Muscle of arm (tissue), 12 donors: Measurements from ENCODE around the gene CIPC. TPM values are rescaled to one million over a fixed set of nuclear protein-coding genes. Genes with fewer than 3 reads are reported as not detected.
A peak's percentile ranks its signal among the peaks of the same experiment; 100 is the strongest.

Experiments used
- DNase-seq: peaks from one replicate; pipeline ENCODE4 v3.0.0-alpha.2; 2013
- polyA plus RNA-seq, 12 donors: library from polyadenylated mRNA; unstranded; fragments of 120-200 nt; gene quantifications; one replicate each; pipeline ENCODE4 v1.2.1, GENCODE V29; 2013; ENCODE audit not compliant: insufficient read length in 12 of 12

Gene CIPC
- polyA plus RNA-seq, 12 donors: 14.2 to 31.8 (median 24.7) TPM; not detected in 1

DNA sequence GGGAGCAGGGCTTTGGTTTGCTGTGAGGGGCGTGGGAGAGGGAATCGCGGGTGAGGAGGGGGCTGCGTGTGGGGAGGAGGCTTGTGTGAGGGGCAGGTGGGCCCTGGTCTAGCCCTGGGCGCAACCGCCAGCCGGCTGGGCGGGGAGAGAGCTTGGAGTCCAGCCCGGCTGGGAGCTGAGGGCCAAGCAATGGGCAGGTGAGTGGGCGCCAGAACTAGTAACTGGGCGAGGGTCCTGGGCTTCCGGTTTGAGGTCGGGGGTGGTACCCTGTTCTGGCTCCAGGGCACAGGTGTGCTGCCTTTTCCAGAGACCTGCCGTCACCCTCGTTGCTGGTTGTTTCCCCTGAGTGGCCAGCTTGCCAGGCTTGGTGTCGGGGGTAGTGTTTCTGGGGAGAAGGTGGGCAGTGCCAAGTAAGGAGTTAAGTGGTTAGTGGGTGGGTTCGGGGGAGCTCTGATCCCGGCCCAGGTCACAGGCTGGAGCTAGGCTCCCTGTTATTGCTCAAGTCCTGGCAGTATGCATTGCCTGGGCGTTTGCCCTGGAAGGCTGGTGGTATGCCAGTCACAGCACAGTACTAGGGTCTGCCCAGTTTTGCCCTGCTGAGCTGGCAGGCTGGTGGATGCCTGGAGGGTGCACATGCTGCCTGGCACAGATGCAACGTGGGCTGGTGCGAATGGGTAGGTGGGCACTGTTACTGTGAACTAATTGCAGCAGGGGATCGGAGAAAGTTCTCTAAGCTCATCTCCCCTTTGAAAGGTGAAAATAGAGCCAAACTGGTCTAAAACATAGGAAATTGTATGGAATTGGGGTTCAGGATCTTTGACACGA lies 683 bp downstream of the CIPC start:
- DNase-seq: peak; percentile 37

DNA sequence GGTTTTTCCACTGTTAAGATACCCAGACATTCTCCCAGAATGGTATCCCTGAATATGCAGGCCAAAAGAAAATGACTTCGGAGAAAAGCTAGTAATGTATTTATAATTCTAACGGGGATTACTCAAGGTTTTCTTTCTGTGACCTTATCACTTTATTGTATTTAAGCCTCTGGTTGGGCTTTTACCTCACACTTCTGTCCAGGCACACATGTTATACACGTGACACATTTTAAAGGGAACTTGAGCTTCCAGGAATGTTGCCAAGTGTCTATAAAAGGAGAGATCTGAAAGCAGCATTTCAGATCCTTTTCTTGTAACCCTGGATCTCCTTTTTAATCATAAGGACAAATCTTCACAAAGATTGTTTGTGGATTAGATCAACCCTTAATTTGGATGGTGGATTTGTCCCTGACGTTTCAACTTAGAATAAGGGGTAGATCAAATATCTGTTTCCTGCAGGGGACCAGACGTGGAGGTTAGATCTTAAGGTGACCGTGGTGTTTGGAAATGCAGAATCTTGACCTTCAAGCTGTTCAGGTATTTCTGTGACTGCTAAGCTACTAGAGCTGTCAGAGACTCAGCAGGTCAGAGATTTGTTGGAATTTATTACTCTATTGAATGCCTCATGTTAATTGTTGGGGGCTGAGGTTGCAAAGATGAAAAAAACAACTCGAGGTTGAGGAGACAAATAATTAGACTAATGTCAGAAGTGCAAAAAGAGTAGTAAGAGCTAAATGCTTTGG lies 1.5 kb downstream of the CIPC start:
- DNase-seq: peak; percentile 48

DNA sequence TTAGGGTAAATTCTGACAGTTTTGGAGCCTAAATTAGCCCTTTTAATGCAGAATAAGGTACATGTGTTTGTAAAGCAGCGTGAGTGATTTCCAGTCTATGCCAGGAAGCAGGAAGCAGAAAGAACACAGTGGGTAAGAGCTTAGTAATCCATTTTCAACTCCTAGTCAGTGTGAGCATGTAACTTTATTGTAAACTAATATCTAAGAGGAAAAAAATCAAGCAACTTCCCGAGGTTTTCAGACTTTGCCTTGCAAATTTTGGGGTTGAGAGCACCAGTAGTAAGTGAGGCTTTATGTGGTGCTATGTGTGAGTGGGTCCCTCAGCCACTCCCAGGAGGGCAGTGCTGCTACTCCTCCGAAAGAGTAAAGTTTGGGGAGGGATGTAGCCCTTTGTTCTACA lies 2.9 kb downstream of the CIPC start:
- DNase-seq: no peak

DNA sequence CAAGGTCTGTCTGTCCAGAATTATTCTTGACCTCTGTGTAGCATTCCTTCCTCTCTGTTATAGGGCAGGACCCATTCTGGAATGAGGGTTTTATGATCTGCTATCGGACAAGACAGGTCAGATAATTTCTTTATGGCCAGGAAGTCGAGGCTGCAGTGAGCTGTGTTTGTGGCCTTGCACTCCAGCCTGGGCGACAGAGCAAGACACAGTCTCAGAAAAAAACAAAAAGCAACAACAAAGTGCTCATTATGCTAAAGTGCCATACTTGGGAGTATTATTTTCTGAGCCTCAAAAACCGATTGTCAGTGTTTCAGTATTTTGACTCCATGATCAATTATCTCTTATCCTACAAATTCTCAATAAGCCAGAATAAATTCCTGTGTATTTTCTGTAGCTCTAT lies 4.1 kb downstream of the CIPC start:
- no peak for DNase-seq

DNA sequence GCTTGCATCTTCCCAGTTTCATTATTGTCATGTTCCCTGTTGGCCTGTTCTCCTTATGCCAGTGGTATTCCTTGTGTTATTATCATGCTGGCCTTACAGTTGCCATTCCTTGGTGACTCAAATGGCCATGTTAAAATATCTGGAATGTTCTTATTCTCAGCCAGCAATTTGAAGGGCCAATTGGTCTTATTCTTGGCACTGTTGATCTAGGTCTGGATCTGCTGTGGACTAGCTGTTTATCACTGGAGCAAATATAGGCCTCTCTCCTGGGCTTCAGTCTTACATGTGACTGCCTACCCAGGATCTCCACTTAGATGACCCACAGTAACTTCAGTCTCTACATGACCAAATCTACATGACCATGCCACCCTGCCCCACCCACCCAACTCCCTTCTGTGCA lies 5.4 kb downstream of the CIPC start:
- no peak for DNase-seq

DNA sequence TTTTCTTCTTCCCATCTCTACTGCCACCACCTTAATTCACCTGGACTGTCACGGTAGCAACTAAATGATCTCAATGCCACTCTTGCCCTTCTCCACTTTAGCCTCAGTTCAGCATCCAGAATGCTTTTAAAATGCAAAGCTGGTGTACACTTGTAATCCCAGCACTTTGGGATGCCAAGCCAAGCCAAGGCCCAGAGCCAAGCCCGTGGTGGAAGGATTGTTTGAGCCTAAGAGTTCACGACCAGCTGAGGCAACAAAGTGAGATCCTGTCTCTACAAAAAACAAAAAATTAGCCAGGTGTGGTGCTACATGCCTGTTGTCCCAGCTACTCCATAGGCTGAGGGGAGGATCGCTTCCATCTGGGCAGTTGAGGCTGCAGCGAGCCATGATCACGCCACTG lies 5.9 kb downstream of the CIPC start:
- DNase-seq: no peak

DNA sequence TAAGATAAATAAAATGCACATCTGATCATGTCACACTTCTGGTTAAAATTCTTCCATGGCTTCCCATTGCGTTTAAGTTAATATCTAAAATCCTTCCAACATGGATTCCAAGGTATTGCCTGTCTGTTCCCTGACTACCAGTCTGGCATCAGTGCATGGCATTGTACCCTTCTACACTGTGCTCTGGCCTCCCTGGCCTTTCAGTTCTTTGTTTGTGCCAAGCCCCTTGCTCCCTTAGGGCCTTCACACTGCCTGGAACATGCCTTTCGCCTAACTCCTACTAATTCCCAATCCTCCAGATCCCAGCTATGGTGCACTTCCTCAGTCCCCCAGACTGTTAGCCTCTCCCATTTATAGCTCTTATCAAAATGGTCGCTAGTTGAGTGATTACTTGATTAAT lies 6.3 kb downstream of the CIPC start:
- no peak for DNase-seq

DNA sequence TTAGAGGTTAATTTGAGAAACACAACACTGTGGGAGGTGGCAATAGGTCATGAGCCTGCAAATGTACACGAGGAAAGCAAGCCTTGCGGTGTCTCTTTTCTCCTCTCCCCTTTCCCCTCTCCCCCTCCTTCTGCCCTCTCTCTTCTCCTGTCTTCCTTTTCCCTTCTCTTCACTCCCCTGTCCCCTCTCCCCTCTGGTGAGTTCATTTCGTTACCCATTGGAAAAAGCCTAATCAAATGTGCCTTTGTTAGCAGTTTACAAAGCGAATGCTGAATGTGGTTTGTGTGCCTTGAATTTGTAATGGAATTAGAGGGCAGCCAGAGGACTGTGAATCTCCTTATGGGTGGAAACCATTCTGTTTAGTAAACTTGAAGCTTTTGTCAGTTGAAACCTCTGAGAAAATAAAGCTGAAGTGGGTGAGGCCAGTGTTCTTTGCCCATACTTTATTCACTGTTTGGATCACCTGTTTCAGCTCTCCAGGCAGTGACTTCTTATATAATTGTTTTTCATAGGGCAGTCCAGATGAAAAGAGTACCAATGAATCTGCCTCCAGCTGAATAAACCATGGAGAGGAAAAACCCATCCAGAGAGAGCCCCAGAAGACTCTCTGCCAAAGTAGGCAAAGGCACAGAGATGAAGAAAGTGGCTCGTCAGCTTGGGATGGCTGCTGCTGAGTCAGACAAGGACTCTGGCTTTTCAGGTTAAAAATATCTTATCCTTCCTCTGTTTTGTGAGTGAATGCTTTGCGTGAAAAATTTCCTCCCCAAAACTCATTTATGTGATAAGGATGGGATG lies 7.3 kb downstream of the CIPC start:
- DNase-seq: no peak

DNA sequence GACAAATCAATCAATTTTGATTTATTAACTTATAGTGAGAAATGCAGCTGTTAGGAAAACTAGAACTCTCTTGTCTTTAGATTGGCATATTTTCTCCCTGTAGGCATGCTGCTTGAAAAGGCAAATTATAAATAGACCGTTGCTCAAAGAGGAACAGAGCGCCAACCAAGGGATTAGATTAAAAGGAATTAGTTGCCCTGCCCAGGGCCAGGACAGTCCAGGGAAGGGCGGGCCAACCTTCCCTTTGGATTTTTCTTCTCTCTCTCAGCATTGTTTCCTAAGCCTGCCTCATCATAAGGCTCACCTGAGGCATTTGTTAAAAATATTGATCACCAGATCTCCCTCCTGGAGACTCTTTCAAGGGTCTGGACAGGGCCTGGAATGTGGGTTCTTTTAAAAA lies 8.6 kb downstream of the CIPC start:
- no peak for DNase-seq

DNA sequence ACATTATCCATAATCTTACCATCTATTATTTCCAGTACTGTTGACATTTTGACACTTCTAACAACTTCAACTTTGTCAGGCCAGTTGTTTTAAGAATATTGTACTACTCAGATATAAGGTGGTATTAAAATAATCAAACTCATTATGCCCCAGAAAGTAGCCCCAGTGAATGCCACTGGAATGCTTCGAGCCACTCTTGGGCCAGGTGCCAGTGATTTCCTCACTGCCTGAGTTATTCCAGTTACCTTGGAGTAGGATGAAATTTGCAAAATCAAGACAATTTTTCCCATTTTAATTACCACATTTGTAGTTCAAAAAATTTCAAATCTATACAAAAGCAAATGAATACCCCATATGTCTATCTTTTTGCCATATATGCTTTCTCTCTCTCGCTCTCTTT lies 9.2 kb downstream of the CIPC start:
- no peak for DNase-seq

DNA sequence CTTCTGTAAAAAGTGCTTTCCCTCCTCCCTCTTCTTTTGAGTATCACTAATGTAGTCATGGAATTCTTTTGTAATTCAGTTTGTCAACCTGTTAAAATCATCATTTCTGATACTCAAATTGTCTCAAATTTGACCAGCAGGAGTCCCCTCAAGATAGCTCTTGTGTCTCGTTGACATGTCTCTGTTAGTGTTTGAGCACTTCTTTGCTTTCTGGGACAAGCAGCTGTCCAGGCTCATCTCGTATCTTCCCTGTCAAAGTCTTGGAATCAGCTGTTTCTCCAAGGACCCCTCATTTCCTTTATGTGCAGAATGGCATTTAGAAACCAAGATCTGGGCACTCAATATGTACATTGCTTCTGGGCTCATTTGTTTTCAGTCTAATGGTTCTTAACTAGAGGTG lies 10.7 kb downstream of the CIPC start:
- DNase-seq: no peak

DNA sequence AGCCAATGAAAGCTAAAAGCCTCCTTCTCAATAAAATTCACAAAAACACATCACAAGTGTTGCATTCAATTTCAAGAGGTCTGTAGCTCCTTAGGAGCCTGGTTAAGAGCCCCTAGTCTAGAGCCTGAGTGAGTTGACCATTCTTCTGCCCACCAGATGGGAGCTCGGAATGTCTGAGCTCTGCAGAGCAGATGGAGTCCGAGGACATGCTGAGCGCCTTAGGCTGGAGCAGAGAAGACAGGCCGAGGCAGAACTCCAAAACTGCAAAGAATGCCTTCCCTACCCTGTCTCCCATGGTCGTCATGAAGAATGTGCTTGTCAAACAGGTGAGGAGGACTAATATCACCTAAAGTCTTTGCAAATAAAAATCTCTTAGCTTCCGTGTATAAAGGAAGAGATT lies 11.6 kb downstream of the CIPC start:
- no peak for DNase-seq

DNA sequence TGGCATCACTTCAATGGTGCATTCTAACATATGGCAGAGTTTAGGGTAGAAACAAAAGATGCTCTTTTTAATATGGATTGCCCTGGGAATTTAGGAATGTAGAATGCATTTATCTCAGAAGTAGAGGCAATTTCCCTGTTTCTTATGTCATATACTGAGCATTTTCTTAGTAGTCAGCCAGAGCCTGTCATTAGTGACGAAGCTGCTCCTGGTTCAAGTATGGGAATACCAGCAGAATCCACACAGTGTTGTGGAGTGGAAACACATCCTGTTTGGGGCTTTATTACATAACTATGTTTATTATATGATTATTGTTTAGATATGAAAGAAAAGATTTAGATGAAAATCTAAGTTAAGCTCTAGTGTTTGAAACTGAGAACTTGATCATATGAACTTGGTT lies 12.2 kb downstream of the CIPC start:
- no peak for DNase-seq

DNA sequence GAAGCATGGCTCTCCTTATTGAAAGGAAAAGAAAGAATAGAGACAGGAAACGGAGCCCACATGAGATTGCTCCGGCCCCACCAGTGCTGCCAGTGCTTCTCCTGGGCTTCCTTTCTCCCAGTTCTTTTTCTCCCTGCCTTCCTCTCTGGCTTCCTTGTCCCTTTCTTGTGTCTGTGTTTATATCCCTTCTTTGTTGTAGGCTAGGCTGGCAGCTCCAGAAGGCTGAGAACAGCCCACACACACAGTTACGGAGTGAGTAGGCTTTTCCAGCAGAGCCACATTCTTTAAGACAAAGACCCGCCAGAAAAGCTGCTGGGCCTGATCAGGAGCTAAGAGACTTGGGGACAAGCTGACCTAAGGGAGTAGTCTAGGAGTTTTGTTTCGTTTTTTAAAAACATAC lies 13.0 kb downstream of the CIPC start:
- DNase-seq: no peak

DNA sequence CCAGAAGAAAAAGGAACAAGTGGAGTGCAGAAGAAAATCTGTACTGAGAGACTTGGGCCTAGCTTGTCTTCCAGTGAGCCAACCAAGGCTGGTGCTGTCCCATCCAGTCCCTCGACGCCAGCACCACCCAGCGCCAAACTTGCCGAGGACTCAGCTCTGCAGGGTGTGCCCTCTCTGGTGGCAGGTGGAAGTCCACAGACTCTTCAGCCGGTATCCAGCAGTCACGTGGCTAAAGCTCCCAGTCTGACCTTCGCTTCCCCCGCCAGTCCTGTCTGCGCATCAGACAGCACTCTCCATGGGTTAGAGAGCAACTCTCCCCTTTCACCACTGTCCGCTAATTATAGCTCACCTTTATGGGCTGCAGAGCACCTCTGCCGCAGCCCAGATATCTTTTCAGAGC lies 15.6 kb downstream of the CIPC start:
- DNase-seq: no peak

DNA sequence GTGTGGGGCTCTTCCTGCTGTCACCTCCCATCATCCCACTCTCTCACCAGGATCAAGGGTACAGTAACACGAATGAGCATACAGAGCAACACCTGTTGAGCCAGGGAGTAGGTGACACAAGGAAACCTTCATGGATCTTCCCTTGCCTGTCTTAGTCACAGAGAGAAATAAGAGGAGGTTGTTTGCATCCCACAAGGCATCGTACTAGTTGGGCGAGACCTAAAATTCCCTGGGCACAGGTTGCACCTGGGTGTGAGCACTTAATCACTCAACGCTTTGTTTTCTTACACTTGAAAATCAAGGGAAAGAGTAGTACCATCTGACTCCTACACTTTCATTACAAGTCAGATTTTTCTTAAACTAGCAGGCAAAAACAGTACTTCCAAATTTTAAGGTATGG lies 16.6 kb downstream of the CIPC start:
- DNase-seq: no peak

DNA sequence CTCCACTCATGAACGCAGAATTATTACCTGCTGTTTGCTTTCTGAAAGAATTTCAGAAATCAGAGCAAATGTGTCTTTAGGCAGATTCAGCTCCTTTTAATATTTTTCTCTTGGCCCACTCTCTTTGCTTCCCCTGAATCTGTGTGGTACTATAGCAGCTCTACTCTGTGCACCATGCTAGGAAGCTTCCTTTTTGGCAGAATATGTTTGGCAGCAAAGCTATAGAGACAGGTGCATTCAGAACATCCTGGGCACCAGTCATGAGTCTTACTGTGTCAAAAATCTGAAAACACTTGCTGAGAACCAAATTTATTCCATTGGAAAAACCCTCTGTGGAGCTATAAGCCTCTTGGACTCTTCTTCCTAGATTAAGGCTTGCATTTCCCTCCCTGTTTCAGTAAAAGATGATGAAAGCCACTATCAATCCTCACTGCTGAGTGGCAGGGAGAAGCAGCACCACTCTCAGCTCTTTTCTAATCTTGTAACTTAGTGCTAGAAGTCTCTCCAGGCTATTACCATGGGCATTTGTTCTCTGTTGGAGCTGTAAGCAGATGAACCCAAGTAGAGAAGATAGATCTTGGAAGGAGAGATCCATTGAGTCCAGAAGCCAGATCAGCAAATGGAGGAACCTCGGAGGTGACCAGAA lies 18.2 kb downstream of the CIPC start:
- DNase-seq: no peak

DNA sequence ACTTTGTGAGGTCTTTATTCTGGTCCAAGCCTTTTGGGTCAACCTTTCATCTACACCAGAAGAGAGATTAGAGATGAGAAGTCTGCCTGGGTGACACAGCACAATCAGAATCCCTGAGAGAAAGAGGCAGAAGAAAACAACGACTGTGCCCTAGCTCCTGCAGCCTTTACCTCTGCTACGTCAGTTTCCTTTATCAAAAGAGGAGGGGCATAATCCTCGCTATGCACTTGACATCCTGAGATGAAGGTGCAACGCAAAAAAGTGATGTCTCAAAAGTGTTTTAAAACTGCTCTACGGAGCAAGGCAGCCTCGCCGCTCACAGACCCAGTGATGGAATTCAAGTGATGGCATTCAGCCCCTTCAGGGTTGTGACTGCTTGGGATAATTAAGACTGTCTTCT lies 21.8 kb downstream of the CIPC start:
- no peak for DNase-seq

DNA sequence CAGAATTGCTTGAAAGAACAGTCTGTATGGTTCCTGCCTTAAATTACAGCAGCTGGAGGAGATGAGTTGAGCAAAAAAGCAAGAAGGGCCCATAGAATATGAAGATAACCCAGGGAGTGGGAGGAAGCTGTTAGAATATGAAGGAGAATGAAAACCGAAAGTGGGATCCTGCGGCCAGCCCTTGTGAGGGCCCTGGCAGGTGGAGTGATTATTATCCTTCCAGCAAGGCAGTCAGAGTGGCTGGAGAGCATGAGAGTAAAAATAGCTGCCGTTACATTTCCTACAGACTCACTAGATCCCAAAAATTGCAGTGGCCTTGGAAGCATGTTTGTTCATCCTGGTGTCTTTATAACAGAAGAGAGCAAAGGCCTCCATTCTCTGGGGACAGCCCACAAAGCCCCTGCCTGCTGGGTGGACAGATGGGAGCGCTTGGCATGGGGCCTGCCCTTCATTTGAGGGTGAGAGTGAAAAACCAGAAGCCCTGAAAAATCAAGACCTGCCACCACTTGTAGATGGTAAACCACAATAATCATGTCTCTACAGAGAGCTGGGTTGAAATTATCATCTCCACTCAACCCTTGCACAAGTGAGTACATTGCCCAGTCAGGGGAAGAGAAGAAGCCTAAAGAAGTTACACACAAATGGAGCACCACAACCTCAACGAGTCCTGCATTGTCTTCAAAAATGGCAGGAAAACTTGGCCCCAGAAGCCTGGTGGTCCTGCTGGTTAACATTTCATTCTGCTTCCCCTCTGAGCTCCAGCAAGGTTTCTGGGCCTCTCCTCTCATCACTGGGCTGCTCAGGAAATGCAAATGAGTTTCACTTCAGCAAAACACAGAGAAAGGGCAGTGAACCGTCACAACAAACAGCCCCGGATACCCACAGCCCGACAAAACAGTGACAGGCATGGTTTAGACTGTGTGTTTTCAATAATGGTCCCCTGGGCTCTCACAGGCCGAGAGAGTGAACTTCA lies 23.0 kb downstream of the CIPC start:
- no peak for DNase-seq

DNA sequence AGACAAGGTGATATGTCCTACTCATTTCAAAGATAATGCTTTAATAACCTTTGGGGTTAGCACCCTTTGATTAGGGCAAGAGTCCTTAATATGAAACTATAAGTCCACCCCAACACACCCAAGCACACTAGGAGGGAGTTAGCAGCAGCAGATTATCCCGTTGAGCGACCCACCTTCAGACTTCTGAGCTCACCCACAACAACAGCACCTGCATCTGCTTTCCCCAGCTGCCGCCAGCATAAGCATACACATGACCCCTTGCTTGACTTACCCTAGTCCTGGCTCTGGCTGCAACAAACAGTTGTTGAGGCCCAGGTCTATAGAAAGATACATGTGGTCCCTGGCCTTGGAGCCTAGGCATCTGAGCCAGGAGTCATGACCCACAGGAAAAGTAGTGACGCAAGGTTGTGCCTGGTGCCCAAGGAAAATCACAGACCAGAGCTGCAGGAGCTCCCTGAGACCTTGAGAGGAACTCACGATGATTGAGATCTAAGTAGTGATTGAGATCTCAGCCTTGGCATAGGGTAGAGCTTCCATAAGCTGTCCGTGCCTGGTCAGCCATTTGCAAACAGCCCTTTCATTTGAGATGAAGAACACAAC lies 24.6 kb downstream of the CIPC start:
- no peak for DNase-seq
